ENCODE results near the gene NDUFC1. TPM values are rescaled to one million over a fixed set of nuclear protein-coding genes. Genes with fewer than 3 reads are reported as not detected.

NDUFC1 gene
- total and polyA plus RNA-seq, 9 of the 15 experiments (the other 6 are each of a cell fraction or from before 2014, with no cell fraction given) = 58.9 to 378 (median 120) TPM

GRCh38 chr4:139301821-139302611 lies at the start of gene NDUFC1 (continued):
- no peak for TF ChIP-seq THAP12 (CRISPR knock-in tag; IDR thresholded peaks at IDR 0.05)
- TF ChIP-seq RAD51 (IDR thresholded peaks at IDR 0.05; ENCODE audit: borderline replicate concordance, low read depth) = no peak
- TF ChIP-seq THRA (IDR thresholded peaks at IDR 0.05) = no peak
- TF ChIP-seq ESRRB (CRISPR knock-in tag; IDR thresholded peaks at IDR 0.05; ENCODE audit: borderline replicate concordance) = no peak
- TF ChIP-seq HNRNPK (IDR thresholded peaks at IDR 0.05; ENCODE audit: low read depth, low read length, poor library complexity, severe bottlenecking) = no peak
- no peak for TF ChIP-seq HNRNPUL1 (IDR thresholded peaks at IDR 0.05; ENCODE audit: low read length)
- no peak for TF ChIP-seq SRSF3 (IDR thresholded peaks at IDR 0.05; ENCODE audit: insufficient read depth, low read length)
- no peak for TF ChIP-seq MTA2 (IDR thresholded peaks at IDR 0.05; ENCODE audit: low read depth)
- no peak for TF ChIP-seq E4F1 (CRISPR knock-in tag; IDR thresholded peaks at IDR 0.05; ENCODE audit: borderline replicate concordance)
- TF ChIP-seq ZC3H8 (IDR thresholded peaks at IDR 0.05) = no peak
- no peak for TF ChIP-seq ZNF707 (CRISPR knock-in tag; conservative IDR thresholded peaks at IDR 0.05)
- TF ChIP-seq ZNF224 (CRISPR knock-in tag; IDR thresholded peaks at IDR 0.05) = no peak
- no peak for TF ChIP-seq CSDE1 (IDR thresholded peaks at IDR 0.05)
- no peak for TF ChIP-seq SAFB2 (IDR thresholded peaks at IDR 0.05; ENCODE audit: borderline replicate concordance, low read depth, low read length, severe bottlenecking)
- TF ChIP-seq ZNF717 (CRISPR knock-in tag; IDR thresholded peaks at IDR 0.05) = no peak
- no peak for TF ChIP-seq ASH1L (IDR thresholded peaks at IDR 0.05; ENCODE audit: borderline replicate concordance, low read depth, partially characterized antibody)
- TF ChIP-seq ZNF444 (CRISPR knock-in tag; IDR thresholded peaks at IDR 0.05) = no peak
- no peak for TF ChIP-seq NR2C2 (CRISPR knock-in tag; IDR thresholded peaks at IDR 0.05)
- peak; percentile 85 for TF ChIP-seq NR2C2 (tag; IDR thresholded peaks at IDR 0.05)
- no peak for TF ChIP-seq ZNF583 (CRISPR knock-in tag; IDR thresholded peaks at IDR 0.05)
- TF ChIP-seq ZNF431 (CRISPR knock-in tag; IDR thresholded peaks at IDR 0.05) = peak; percentile 56; the same call in 1 of the 2 replicates

Measured in K562 (cell line).